ENCODE measurements around the gene MPP4. TPM values are rescaled to one million over a fixed set of nuclear protein-coding genes. Genes with fewer than 3 reads are reported as not detected.

The MPP4 gene
- total and polyA plus RNA-seq, 10 of the 15 experiments (the other 5 are each of a cell fraction or from before 2014, with no cell fraction given): 0.03 to 0.14 (median 0.05) TPM; not detected in 4

- no peak for TF ChIP-seq BCLAF1 (IDR thresholded peaks at IDR 0.05)
These were observed 55.7 kb downstream of the MPP4 start (continued) for GRCh38 chr2:201642579-201643215.

GRCh38 chr2:201642086-201642578 lies 56.3 kb downstream of the MPP4 start:
- Histone ChIP-seq H4K20me1 (ENCODE audit: control insufficient read depth, insufficient read depth) (no peaks in the 10 kb centered on the region), H3K9me3 (replicated peaks; ENCODE audit: control insufficient read depth, insufficient read depth, low read length) (no peaks in the 10 kb centered on the region), H3K27ac (ENCODE audit: control insufficient read depth, insufficient read depth) (peak overlapping the region; percentile 85), H3K79me2 (ENCODE audit: control insufficient read depth, insufficient read depth, low read length) (0 out of 2 replicates have a peak, but pooled peaks cover 2% of the 10 kb centered on the region), H3K4me3 (peak overlapping the region; percentile 94), H3K9ac (ENCODE audit: control insufficient read depth, insufficient read depth, low read length) (peak overlapping the region; percentile 85), H3K27me3 (replicated peaks in 1 of 2; ENCODE audit: control insufficient read depth in 2 of 2, insufficient read depth in 2 of 2, low read length in 1 of 2) (no peaks in the 10 kb centered on the region), H2AFZ (ENCODE audit: control insufficient read depth, low read depth, low read length) (peak overlapping the region; percentile 89), H3K36me3 (ENCODE audit: control insufficient read depth in 2 of 2, insufficient read depth in 2 of 2, low read length in 1 of 2) (no peaks in the 10 kb centered on the region), H3K4me2 (ENCODE audit: control insufficient read depth, insufficient read depth) (peak overlapping the region; percentile 71), H3K4me1 (ENCODE audit: control insufficient read depth, insufficient read depth, low read length) (no peaks in the 10 kb centered on the region)
- CTCF ChIA-PET: interaction anchor here (1.2 to 1.9 kb wide), 3 partner anchors 20 to 457 kb away, joined by 3 to 6 read pairs (median 3); no protein-coding TSS in a partner anchor
- SMC1A ChIA-PET (ENCODE audit: uncharacterized antibody, unreplicated experiment): interaction anchor here (0.7 kb wide), 1 partner anchor 219 kb away, joined by 3 read pairs; no protein-coding TSS in a partner anchor
- ATAC-seq (peak; percentile 61), FAIRE-seq (no peak), DNase-seq (ENCODE audit: low read depth, low spot score) (peak; percentile 27)
- TF ChIP-seq NKRF (conservative IDR thresholded peaks at IDR 0.05): 0 out of 2 replicates have a peak, but pooled peaks have one; percentile 15
- peak; percentile 16 for TF ChIP-seq KLF5 (IDR thresholded peaks at IDR 0.05; ENCODE audit: partially characterized antibody)
- TF ChIP-seq NR2F1 (conservative IDR thresholded peaks at IDR 0.05): no peak
- 0 out of 2 replicates have a peak, but pooled peaks have one; percentile 28 for TF ChIP-seq MTA3 (IDR thresholded peaks at IDR 0.05; ENCODE audit: borderline replicate concordance, low read length)
- no peak for TF ChIP-seq ZNF24 (IDR thresholded peaks at IDR 0.05)
- TF ChIP-seq E2F4 (IDR thresholded peaks at IDR 0.05; ENCODE audit: low read depth, low read length): 0 out of 2 replicates have a peak, but pooled peaks have one; percentile 49
- TF ChIP-seq MLLT1 (IDR thresholded peaks at IDR 0.05): 0 out of 2 replicates have a peak, but pooled peaks have one; percentile 10
- no peak for TF ChIP-seq RAD21 (IDR thresholded peaks at IDR 0.05; ENCODE audit: insufficient read depth, low read depth, low read length)
- TF ChIP-seq ATF7 (IDR thresholded peaks at IDR 0.05; ENCODE audit: low read depth): 0 out of 2 replicates have a peak, but pooled peaks have one; percentile 32
- BruUV-seq (replicated peaks): TSS peak; percentile 80
- intact Hi-C loops (cut with micrococcal nuclease; ENCODE audit: unreplicated experiment) (loop anchor here (2.0 to 10.0 kb wide), 3 partner anchors 190 to 405 kb away; partner anchors contain the start of genes CASP8, STRADB and TRAK2), in situ Hi-C loops (cut with MboI) (no loop called here)
- RAD21 ChIA-PET (ENCODE audit: unreplicated experiment): interaction anchor here (0.6 to 1.8 kb wide), 3 partner anchors 18 to 139 kb away, joined by 3 to 5 read pairs (median 3); partner anchors contain the start of gene ALS2
- POLR2A ChIA-PET: no interaction called here
- 2% methylated on average over 16 of the region's 16 CpGs for WGBS (ENCODE audit: insufficient coverage, insufficient replicate concordance, low lambda C conversion rate, missing lambda C conversion rate)
